Activated T-helper 1 cell treated with anti-CD3 and anti-CD28 coated beads, Interleukin-2, amount 50 U/mL, for 16 hours (primary cell): ENCODE results near the gene GET4.

ENCODE experiments used
- DNase-seq, 2 donors: peaks; one replicate each; pipeline ENCODE4 v3.0.0-alpha.2; 2020; ENCODE audit warnings: low read depth in 1 of 2, low spot score in 1 of 2

GET4 gene

GRCh38 chr7:898460-898854, 22.1 kb downstream of the GET4 start:
- DNase-seq: no peak

GRCh38 chr7:898855-899681, 22.7 kb downstream of the GET4 start:
- DNase-seq: no peak

GRCh38 chr7:899806-900205, 23.5 kb downstream of the GET4 start:
- DNase-seq: no peak

GRCh38 chr7:900331-901040, 24.1 kb downstream of the GET4 start:
- no peak for DNase-seq

GRCh38 chr7:901041-901387, 24.7 kb downstream of the GET4 start:
- no peak for DNase-seq

GRCh38 chr7:901388-902154, 25.2 kb downstream of the GET4 start:
- no peak for DNase-seq

DNA sequence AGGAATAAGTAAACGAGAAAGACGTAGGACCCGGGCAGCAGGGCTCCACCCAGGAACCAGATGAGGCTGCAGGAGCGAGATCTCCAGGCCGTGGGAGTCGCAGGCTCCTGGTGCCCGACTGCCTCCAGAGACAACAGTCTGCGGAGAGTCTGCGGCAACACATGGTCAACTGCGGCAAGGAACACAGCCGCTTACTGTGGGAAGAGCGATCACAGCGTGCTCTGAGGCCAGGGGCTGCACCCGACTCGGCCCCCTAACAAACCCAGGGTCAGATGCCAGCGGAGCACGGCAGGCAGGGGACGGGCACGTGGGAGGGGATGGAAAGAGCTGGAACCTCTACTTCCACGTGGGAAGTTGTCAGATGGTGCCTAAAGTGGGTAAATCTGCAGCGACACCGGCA, 26.6 kb downstream of the GET4 start:
- DNase-seq: no peak

GRCh38 chr7:903921-904755, 27.8 kb downstream of the GET4 start:
- no peak for DNase-seq

DNA sequence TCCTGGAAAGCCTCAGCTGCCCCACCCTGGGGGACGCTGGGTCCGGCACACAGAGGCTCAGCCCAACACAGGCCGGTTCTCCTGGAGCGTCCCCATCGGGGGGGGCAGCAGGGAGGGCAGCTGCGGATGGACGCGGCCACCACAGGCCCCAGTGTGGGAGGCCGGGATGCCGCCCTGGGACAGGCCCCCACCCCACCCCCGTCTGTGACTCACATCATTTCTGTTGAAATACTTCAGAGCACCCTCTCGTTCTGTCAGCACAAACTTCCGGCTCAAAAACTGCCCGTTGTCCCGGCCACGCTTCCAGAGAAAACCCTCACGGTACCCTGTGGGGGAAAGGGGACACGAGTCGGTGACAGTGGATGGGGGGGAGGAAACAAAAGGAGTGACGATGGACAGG, 28.5 kb downstream of the GET4 start:
- DNase-seq: no peak

GRCh38 chr7:906776-907157, 30.4 kb downstream of the GET4 start:
- DNase-seq: no peak

GRCh38 chr7:907158-907980, 31.0 kb downstream of the GET4 start:
- no peak for DNase-seq

- no peak for DNase-seq
These were observed 31.8 kb downstream of the GET4 start for GRCh38 chr7:908159-908581.

DNA sequence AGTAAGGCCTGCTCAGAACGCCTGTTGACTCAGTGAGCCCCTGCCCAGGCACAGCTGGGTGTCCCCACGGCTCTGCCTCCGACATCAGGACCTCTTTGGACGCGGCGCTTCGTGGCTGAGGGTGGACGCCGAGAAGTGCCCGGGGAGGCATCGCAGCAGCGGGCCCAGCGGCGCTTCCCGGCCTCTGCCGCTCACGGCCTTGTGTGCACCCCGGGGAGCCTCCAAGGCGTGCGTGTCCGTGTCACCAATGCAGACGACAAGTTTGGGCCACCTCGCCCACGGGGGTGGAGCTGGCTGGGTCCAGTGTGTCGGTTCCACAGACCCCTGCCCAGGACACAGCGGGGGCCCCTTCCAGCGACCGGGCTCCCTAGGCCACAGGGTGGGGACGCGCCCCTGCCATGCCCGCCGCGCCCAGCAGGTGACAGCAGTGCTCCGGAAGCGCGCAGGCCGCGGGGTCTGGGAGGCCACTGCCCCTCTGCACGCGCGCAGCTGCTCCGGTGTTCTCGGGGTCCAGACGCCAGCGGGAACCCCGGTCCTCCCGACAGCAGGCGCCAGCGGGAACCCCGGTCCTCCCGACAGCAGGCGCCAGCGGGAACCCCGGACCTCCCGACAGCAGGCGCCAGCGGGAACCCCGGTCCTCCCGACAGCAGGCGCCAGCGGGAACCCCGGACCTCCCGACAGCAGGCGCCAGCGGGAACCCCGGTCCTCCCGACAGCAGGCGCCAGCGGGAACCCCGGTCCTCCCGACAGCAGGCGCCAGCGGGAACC, 32.4 kb downstream of the GET4 start:
- peak; percentile 51 to 52 for DNase-seq

DNA sequence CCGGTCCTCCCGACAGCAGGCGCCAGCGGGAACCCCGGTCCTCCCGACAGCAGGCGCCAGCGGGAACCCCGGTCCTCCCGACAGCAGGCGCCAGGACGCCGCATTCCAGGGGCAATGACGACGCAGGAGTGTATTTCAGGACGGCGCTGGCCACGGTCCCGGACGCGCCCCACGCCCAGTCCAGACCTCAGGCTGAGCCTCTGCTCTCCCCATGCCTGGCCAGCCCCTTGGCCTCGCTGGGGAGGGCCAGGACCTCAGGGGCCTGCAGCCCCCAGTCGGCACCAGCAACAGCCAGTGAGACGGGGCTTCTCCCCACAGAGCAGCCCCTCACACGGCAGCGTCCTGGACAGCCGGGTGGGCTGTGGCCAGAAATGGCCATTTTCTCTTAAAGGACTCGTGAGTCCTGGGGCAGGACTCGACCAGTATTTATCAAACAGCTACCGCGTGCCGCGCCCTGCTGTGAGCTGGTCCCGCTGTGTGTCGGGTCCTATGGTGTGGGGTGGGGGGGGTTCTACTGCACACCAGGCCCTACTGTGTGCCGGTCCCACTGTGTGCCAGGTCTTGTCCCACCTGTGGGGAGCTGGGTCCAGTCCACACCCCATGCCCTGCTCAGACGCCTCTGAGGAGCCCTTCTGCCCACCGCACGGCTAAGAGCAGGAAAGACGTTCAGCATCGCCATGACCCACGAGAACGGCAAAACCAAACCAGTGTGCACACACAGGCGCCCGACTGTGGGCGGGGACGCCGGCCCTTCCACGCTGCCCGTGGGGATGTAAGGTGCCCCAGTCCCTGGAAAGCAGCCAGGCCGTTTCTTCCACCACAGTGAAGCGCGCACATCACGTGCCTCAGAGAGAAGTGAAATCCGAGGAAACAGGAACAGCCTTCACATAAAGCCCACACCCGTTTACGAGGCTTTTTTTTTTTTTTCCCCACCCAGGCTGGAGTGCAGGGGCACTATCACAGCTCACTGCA, 33.3 kb downstream of the GET4 start:
- DNase-seq: no peak

DNA sequence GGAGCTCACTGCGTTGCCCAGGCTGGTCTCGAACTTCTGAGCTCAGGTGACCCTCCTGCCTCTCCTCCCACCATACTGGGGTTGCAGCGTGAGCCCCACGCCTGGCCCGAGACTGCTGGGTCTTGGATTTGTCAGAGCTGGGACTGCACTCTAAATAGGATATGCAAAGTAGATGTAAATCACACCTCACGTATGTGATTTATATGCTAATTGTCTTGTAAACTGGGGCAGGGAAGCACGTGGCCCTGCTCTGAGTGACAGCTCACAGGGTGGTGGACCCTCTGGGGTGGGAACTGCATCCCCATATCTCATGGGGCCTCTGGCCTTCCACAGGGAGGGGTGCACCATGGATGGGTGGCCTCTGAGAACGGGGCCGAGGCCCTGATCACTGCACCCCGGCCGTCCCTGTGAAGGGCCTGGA, 34.1 kb downstream of the GET4 start:
- no peak for DNase-seq

DNA sequence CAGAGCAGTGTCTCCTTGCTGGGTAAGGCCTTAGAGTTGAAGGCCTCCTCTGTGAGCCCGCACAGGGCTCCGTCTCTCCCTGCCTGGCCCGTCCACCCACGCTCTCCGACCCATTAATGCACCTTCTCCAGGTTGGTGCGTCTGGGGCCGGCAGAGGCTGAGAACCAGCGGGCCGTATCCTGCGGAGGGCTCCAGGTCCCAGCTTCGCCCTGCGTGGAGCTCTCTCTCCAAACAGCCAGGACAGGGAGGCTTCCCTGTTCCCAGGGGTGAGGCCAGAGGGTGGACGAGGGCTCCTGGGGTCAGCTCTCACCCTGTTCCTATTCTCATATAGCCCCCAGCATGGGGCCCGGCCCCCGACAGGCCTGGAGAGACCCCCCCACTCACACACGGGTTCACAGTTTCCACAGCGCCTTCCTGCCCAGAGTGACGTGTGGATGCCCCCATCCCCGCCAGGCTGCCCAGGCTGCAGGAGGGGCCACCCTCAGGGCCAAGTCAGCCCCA, 34.6 kb downstream of the GET4 start:
- DNase-seq: no peak

GRCh38 chr7:911791-912480, 35.6 kb downstream of the GET4 start:
- DNase-seq: no peak
